Ovary (tissue), 9 donors: ENCODE measurements around the gene PRKCE. TPM values are rescaled to one million over a fixed set of nuclear protein-coding genes. Genes with fewer than 3 reads are reported as not detected.

Experiments used
- DNase-seq, 5 donors: peaks; one replicate each; pipeline ENCODE4 v3.0.0-alpha.2; 2019 to 2020
- H3K27ac ChIP-seq, 2 donors: fragments of 200-600 bp; one replicate each; pipeline versions ENCODE4 v1.5.1 to v1.8.0; 2019 to 2022
- H3K27me3 ChIP-seq: fragments of 200-600 bp; one replicate; pipeline ENCODE4 v1.8.0; 2022
- H3K36me3 ChIP-seq: fragments of 200-600 bp; sonication (generic); one replicate; pipeline ENCODE4 v1.5.1; 2019
- H3K4me1 ChIP-seq: one replicate; pipeline ENCODE4 v1.8.1; 2013; ENCODE audit warnings: mild to moderate bottlenecking, moderate library complexity; ENCODE audit not compliant: insufficient read depth
- H3K4me3 ChIP-seq: fragments of 200-600 bp; sonication (generic); one replicate; pipeline ENCODE4 v1.5.1; 2017
- H3K9me3 ChIP-seq, 2 donors: fragments of 200-600 bp in 1 of 2; sonication (generic) in 1 of 2; one replicate each; pipeline versions ENCODE4 v1.5.1 to v1.8.1; 2013 to 2019; ENCODE audit warnings: mild to moderate bottlenecking in 1 of 2, moderate library complexity in 1 of 2
- CTCF ChIP-seq, 3 donors: fragments of 450-650 bp in 2 of 3; fragments of 200-600 bp in 1 of 3; IDR thresholded peaks; one replicate each; pipeline versions ENCODE4 v1.5.1 to v1.8.0; 2016 to 2022; ENCODE audit warnings: antibody characterized with exemption in 3 of 3, mild to moderate bottlenecking in 1 of 3
- EP300 ChIP-seq: sonication (generic); formaldehyde crosslinking; IDR thresholded peaks from one replicate; pipeline ENCODE4 v1.6.1; 2017; ENCODE audit warnings: antibody characterized with exemption
- POLR2A ChIP-seq: fragments of 450-650 bp; IDR thresholded peaks from one replicate; pipeline ENCODE4 v1.6.1; 2017; ENCODE audit warnings: antibody characterized with exemption, mild to moderate bottlenecking, moderate library complexity
- WGBS, 3 donors: extraction: QIAGEN DNeasy Blood & Tissue Kit in 1 of 3; methylation state at CpG; one replicate each; pipeline versions ENCODE4 v1.1.5 to v1.1.7; 2013 to 2017; 5-methylcytosine and 5-hydroxymethylcytosine counted together
- intact Hi-C, 4 donors: fragments of 100-400 bp; cut with DNase I; formaldehyde crosslinking; loops; one replicate each; pipeline versions ENCODE4 v1.11.0 to v1.15.1; 2022 to 2023
- polyA plus RNA-seq, 2 donors: library from polyadenylated mRNA; stranded (reverse); fragments of 200-250 nt in 1 of 2; fragments of 350-450 nt in 1 of 2; fragmentation: Illumina TruSeq in 1 of 2; extraction: RNeasy Lipid Tissue Mini Kit (QIAGEN cat#74804) in 1 of 2; gene quantifications; one replicate each; pipeline ENCODE4 v1.2.3, GENCODE V29; 2013 to 2014
- total RNA-seq, 7 donors: library from RNA; depleted of rRNA in 2 of 7; stranded (reverse); fragments of >200 nt in 2 of 7; fragmentation: NEBNext Ultra II Directional in 3 of 7; extraction: Animal tissue kit (Norgen Biotek cat#: 25700) in 3 of 7; gene quantifications; one replicate each; pipeline versions ENCODE4 v1.1.0 to v1.2.4, GENCODE V29; 2016 to 2023
- donor health status: DM: no; HTN: no; CAD: no; lungs with moderate emphysema.
- donor health status: DM: no; HTN: no; CAD: no.
- donor health status: Bipolar disorder and iron deficiency.
- donor health status: DM: yes; HTN: yes; CAD: no.
- donor health status: DM: no; HTN: no; CAD: no.
- donor health status: DM: yes; HTN: yes; CAD: no.

The PRKCE gene
- total and polyA plus RNA-seq, 9 donors: 3.1 to 22.8 (median 12.8) TPM

GRCh38 chr2:45837812-45838341 lies 186.4 kb downstream of the PRKCE start:
- peaks cover 6% of the 10 kb centered on the region for H3K4me1 ChIP-seq
- no peak overlapping the region for H3K27ac ChIP-seq
- intact Hi-C loops: no loop called here
- H3K36me3 ChIP-seq: no peaks in the 10 kb centered on the region
- 83 to 88% (median 85%) methylated on average over 7 of the region's 7 CpGs for WGBS, 3 donors
- no peak for DNase-seq
- H3K9me3 ChIP-seq: no peaks in the 10 kb centered on the region
- H3K4me3 ChIP-seq: no peak overlapping the region
- no peak for TF ChIP-seq EP300
- no peak for TF ChIP-seq POLR2A
- no peak for TF ChIP-seq CTCF (IDR thresholded peaks at IDR 0.05)
- H3K27me3 ChIP-seq: no peaks in the 10 kb centered on the region

- Histone ChIP-seq H3K4me3 (no peak overlapping the region), H3K4me1 (peaks cover 6% of the 10 kb centered on the region), H3K27me3 (no peaks in the 10 kb centered on the region), H3K36me3 (no peaks in the 10 kb centered on the region), H3K9me3 (no peaks in the 10 kb centered on the region), H3K27ac (no peak overlapping the region)
- 13 to 18% (median 17%) methylated on average over 14 of the region's 14 CpGs for WGBS, 3 donors
- TF ChIP-seq POLR2A (no peak), EP300 (no peak), CTCF (IDR thresholded peaks at IDR 0.05) (no peak)
- DNase-seq: peak in 1 of 5 donors; percentile 48
- intact Hi-C loops: no loop called here
These were observed 188.2 kb downstream of the PRKCE start for GRCh38 chr2:45839508-45840251.

GRCh38 chr2:45840481-45840880 lies 189.0 kb downstream of the PRKCE start:
- no peaks in the 10 kb centered on the region for H3K36me3 ChIP-seq
- H3K27ac ChIP-seq: no peak overlapping the region
- intact Hi-C loops: no loop called here
- H3K4me1 ChIP-seq: peaks cover 8% of the 10 kb centered on the region
- no peaks in the 10 kb centered on the region for H3K27me3 ChIP-seq
- no peak for DNase-seq
- no peak overlapping the region for H3K4me3 ChIP-seq
- TF ChIP-seq EP300: no peak
- no peak for TF ChIP-seq CTCF (IDR thresholded peaks at IDR 0.05)
- TF ChIP-seq POLR2A: no peak
- WGBS, 3 donors: 58 to 69% (median 64%) methylated on average over 9 of the region's 9 CpGs
- no peaks in the 10 kb centered on the region for H3K9me3 ChIP-seq

- no peaks in the 10 kb centered on the region for H3K9me3 ChIP-seq
- no peaks in the 10 kb centered on the region for H3K27me3 ChIP-seq
- no peak overlapping the region for H3K4me3 ChIP-seq
- DNase-seq: no peak
- H3K27ac ChIP-seq: no peak overlapping the region
- peaks cover 8% of the 10 kb centered on the region for H3K4me1 ChIP-seq
- TF ChIP-seq EP300 (no peak), POLR2A (no peak), CTCF (IDR thresholded peaks at IDR 0.05) (no peak)
- intact Hi-C loops: no loop called here
- H3K36me3 ChIP-seq: no peaks in the 10 kb centered on the region
- 93 to 96% (median 95%) methylated on average over 4 of the region's 4 CpGs for WGBS, 3 donors
These were observed 190.4 kb downstream of the PRKCE start for GRCh38 chr2:45841752-45842407.
